Central memory CD8-positive, alpha-beta T cell (primary cell): Measurements from ENCODE around the gene PHEX.

Source experiments
- ATAC-seq: fragments of 150-1000 bp; cut with Tn5 transposase; replicated peaks from 2 replicates; pipeline ENCODE4 v1.10.0; 2022; ENCODE audit warnings: mild to moderate bottlenecking, moderate FRiP score, moderate number of reproducible peaks; ENCODE audit not compliant: poor library complexity, severe bottlenecking; ENCODE audit errors: extremely low read depth
- DNase-seq, 2 donors: peaks; one replicate each; pipeline ENCODE4 v3.0.0; 2021; ENCODE audit warnings: low spot score in 2 of 2
- H3K27ac Mint-ChIP-seq: one replicate; pipeline ENCODE4 v1.8.0; 2022; ENCODE audit warnings: low read depth, mild to moderate bottlenecking, moderate library complexity, mixed read lengths
- H3K27me3 Mint-ChIP-seq: one replicate; pipeline ENCODE4 v1.8.0; 2022; ENCODE audit warnings: mixed read lengths
- H3K36me3 Mint-ChIP-seq: one replicate; pipeline ENCODE4 v1.8.0; 2022; ENCODE audit warnings: mild to moderate bottlenecking, moderate library complexity, mixed read lengths; ENCODE audit not compliant: insufficient read depth
- H3K4me1 Mint-ChIP-seq: one replicate; pipeline ENCODE4 v1.8.0; 2022; ENCODE audit warnings: mixed read lengths
- H3K4me3 Mint-ChIP-seq: one replicate; pipeline ENCODE4 v1.8.0; 2022; ENCODE audit warnings: mild to moderate bottlenecking, moderate library complexity, mixed read lengths
- H3K9me3 Mint-ChIP-seq: one replicate; pipeline ENCODE4 v1.8.0; 2022; ENCODE audit warnings: mixed read lengths

The PHEX gene

DNA sequence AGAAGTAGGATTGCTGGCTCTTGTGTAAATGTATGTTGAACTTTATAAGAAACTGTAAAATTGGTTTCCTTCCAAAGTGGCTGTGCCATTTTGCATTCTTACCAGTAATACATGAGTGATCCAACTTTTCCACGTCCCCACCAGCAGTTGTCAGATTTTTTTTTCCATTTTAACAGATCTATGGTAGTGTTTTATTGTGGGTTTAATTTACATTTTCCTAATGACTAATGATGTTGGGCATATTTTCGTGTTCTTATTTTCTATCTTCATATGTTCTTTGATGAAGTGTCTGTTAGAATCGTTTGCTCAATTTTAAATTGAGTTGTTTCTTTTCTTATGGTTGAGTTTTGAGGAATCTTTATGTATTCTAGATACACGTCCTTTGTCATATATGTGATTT is 56.2 kb downstream of the PHEX start:
- no peaks in the 10 kb centered on the region for H3K27me3 Mint-ChIP-seq
- no peaks in the 10 kb centered on the region for H3K36me3 Mint-ChIP-seq
- no peak for DNase-seq
- no peaks in the 10 kb centered on the region for H3K4me1 Mint-ChIP-seq
- no peak for ATAC-seq
- H3K4me3 Mint-ChIP-seq: no peak overlapping the region
- no peaks in the 10 kb centered on the region for H3K9me3 Mint-ChIP-seq
- H3K27ac Mint-ChIP-seq: no peak overlapping the region

DNA sequence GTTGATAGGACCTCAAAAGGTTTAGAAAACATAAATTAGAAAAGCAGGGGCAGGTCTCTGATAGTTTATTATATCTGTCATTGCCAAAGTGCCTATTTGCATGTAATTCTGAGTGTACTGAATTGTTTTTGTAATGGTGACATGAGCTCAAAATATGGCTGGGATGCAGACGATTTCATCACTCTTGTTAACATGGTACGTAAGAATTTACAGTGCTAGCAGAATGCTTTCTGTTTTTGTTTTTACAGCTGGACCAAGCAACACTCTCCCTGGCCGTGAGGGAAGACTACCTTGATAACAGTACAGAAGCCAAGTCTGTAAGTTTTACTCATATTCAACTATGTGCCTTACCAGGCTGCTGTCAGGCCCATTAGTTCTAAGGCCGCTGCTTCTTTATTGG is 58.1 kb downstream of the PHEX start:
- H3K36me3 Mint-ChIP-seq: no peaks in the 10 kb centered on the region
- H3K27me3 Mint-ChIP-seq: no peaks in the 10 kb centered on the region
- no peaks in the 10 kb centered on the region for H3K4me1 Mint-ChIP-seq
- DNase-seq (no peak), ATAC-seq (no peak)
- H3K4me3 Mint-ChIP-seq: no peak overlapping the region
- H3K27ac Mint-ChIP-seq: no peak overlapping the region
- H3K9me3 Mint-ChIP-seq: no peaks in the 10 kb centered on the region

DNA sequence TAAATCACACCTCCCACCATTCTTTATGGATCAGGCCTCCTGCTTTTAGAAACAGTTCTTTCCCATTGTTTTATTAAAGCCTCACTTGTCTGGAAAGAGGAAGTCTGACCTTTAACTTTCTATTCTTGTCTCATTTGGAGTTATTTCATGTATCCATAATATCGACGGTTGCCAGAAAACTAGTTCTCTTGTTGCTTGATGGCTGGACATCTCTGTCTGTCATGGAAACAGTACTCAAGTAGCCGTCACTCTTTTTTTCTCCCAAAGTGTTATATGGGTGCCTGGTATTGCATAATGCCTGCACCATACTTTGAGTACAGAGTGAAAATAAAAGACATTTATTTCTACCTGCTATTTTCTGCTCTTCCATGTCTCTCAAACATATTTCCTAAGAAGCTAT is 61.4 kb downstream of the PHEX start:
- Mint-ChIP-seq H3K4me1 (no peaks in the 10 kb centered on the region), H3K9me3 (no peaks in the 10 kb centered on the region), H3K27ac (no peak overlapping the region), H3K27me3 (no peaks in the 10 kb centered on the region), H3K4me3 (no peak overlapping the region), H3K36me3 (no peaks in the 10 kb centered on the region)
- DNase-seq (no peak), ATAC-seq (no peak)

DNA sequence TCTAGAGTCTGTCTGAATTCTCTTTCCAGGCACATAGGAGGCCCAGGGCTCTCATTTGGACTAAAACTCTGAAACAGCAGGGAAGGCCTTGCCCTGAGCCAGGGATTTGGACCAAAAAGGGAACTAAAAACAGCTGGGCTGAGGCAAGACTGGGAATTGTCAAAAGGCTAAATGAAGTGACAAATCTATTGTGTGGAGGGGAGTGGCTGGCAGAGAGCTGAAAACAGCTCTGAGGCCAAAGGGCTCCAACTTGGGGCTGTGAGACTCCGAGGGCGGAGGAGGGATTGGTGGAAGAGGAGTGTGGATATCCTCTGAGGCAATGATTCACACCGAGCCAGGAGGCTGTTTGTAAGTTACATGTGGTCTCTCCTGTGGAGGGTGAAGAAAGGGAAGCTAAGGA is 63.2 kb downstream of the PHEX start:
- no peaks in the 10 kb centered on the region for H3K36me3 Mint-ChIP-seq
- DNase-seq: no peak
- no peaks in the 10 kb centered on the region for H3K4me1 Mint-ChIP-seq
- no peak overlapping the region for H3K27ac Mint-ChIP-seq
- ATAC-seq: no peak
- H3K4me3 Mint-ChIP-seq: no peak overlapping the region
- no peaks in the 10 kb centered on the region for H3K27me3 Mint-ChIP-seq
- no peaks in the 10 kb centered on the region for H3K9me3 Mint-ChIP-seq

DNA sequence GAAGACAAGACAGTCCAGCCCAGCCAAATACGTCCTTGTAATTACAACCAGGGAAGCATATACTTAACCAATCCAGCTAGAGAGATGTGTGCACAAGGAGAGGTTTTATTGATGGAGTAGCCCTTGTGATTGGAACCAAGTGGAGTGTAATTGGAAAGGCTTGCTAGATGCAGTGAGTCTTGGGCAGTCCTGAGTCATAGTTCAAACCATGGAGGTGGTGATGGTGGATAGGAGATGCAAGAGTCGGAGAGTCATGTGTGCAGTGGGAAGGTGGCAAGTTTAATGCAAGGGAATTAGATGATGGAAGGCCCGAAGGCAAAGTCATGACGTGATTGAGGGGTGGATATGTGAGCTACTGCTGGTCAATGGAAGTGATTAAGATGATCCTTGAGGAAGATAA is 63.7 kb downstream of the PHEX start:
- ATAC-seq: no peak
- no peaks in the 10 kb centered on the region for H3K9me3 Mint-ChIP-seq
- H3K36me3 Mint-ChIP-seq: no peaks in the 10 kb centered on the region
- H3K4me1 Mint-ChIP-seq: no peaks in the 10 kb centered on the region
- H3K27ac Mint-ChIP-seq: no peak overlapping the region
- no peak for DNase-seq
- H3K27me3 Mint-ChIP-seq: no peaks in the 10 kb centered on the region
- no peak overlapping the region for H3K4me3 Mint-ChIP-seq

DNA sequence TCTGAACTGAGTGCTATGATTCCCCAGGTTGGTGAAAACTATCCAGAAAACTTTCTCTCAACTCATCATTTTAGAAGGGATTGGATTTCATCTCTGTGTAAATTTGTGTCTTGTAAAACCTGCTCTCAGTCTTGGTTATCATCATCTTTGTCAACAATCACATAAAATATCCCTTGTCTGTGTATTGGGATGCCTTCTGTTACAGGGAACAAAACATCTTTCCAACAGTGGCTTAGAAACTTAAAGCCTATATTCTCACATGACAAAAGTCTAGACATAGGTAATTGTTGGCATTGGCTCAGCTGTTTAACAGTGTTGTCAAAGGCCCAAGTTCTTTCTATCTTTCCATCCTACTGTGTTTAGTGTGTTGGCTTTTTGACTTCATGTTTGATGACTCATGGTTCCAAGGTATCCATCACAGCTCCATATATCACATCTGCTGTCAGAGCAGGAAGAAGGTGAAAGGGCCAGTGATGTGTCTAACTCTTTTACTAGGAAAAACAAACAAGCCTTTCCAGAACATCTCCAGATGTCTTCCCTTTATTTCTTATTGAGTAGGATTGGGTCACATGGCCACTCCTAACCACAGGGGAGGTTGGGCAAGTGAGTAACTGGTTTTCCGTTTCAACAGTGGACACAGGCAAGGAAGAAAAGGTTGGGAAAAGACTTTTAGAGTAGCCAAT is 65.0 kb downstream of the PHEX start:
- no peak for DNase-seq

DNA sequence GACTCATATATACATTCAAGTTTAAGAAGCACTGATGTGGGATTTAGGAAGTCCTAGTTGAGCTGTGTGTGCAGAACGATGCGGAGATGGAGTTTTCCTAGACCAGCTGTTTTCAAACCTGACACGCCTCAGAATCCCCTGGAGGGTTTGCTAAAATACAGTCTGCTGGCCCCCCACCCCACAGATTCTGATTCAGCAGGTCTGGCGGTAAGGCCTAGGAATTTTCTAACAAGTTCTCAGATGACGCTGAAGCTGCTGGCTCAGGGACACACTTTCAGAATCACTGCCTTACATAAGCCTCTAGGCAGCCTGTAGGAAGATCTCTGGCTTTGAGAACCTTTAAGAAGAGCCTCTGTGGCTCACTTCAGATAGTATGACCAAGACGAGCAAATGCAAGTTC is 73.1 kb downstream of the PHEX start:
- H3K4me1 Mint-ChIP-seq: no peaks in the 10 kb centered on the region
- ATAC-seq (no peak), DNase-seq (no peak)
- no peaks in the 10 kb centered on the region for H3K9me3 Mint-ChIP-seq
- H3K27me3 Mint-ChIP-seq: no peaks in the 10 kb centered on the region
- no peak overlapping the region for H3K27ac Mint-ChIP-seq
- H3K36me3 Mint-ChIP-seq: peaks cover 1% of the 10 kb centered on the region
- H3K4me3 Mint-ChIP-seq: no peak overlapping the region

More for the DNA sequence above, 65.0 kb downstream of the PHEX start:
- Mint-ChIP-seq H3K27me3 (no peaks in the 10 kb centered on the region), H3K27ac (no peak overlapping the region), H3K4me1 (no peaks in the 10 kb centered on the region), H3K9me3 (no peaks in the 10 kb centered on the region), H3K4me3 (no peak overlapping the region), H3K36me3 (peaks cover 1% of the 10 kb centered on the region)
- ATAC-seq: no peak

DNA sequence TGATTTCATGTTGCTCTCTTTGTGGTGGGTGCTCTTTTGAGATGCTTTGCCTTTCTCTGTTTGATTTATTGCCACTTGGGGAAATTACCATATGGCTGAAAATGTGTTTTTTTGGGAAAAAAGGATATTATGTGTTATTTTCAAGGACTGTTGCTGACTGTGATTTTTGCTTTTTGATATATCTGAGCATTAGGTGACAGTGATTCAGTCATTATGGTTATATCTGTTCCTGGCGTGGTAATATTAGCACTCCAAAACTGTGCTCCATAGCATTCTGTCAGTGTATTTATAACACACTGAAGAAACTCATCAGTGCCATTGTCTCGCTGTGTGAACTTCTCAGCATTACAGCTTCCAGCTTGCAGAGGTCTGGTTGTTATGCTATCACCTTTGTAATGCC is 73.8 kb downstream of the PHEX start:
- ATAC-seq (no peak), DNase-seq (no peak)
- Mint-ChIP-seq H3K36me3 (peaks cover 1% of the 10 kb centered on the region), H3K4me3 (no peak overlapping the region), H3K9me3 (no peaks in the 10 kb centered on the region), H3K4me1 (no peaks in the 10 kb centered on the region), H3K27me3 (no peaks in the 10 kb centered on the region), H3K27ac (no peak overlapping the region)

DNA sequence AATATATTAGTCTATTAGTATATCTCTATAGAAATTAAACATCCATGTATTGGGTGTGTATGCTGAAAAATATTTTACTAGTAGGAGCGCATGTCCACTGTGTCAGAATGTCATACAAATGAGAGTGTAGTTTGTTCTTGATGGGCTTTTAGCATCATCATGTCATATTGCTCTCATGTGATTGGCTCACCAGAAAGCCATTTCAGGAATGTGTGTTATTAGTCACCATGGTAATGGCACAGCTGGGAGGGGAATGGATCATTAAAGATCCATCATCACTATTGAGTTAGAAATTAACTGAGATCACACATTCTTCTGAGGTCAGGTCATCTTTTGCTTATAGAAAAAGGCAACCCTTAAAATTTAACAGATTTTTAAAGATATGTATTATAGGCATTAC is 77.3 kb downstream of the PHEX start:
- ATAC-seq (no peak), DNase-seq (no peak)
- H3K27me3 Mint-ChIP-seq: no peaks in the 10 kb centered on the region
- no peaks in the 10 kb centered on the region for H3K9me3 Mint-ChIP-seq
- H3K27ac Mint-ChIP-seq: no peak overlapping the region
- H3K4me1 Mint-ChIP-seq: no peaks in the 10 kb centered on the region
- no peak overlapping the region for H3K4me3 Mint-ChIP-seq
- no peaks in the 10 kb centered on the region for H3K36me3 Mint-ChIP-seq

DNA sequence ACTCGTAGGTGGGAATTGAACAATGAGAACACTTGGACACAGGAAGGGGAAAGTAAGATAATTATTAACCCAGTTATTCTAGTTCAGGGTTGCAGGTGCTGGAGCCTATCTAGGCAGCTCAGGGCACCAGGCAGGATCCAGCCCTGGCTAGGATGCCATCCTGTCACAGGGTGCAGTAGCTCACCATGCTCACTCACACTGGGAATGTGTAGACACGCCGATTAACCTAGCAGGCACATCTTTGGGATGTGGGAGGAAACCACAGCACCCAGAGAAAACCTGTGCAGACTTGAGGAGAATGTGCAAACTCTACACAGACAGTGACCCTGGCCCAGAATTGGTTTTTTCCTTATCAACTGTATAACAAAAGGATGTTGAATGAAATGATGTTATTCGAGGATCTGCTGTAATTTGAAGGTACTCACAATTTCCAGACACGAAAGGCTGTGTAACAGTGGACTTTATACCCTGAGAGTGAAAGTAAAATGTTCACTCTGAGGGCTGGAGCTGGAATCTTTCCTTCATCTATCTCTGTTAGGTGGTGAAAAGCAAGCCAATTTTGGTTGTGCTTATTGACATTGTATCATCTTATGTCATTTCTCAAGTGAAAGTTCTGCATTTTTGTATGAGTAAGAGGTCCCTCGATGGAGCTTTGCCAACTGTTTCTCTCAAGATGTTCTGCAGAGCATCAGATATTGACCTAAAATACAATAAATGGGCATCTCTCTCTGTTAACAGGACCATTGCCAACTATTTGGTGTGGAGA is 78.8 kb downstream of the PHEX start:
- Mint-ChIP-seq H3K27ac (no peak overlapping the region), H3K27me3 (no peaks in the 10 kb centered on the region), H3K36me3 (no peaks in the 10 kb centered on the region), H3K4me1 (no peaks in the 10 kb centered on the region), H3K4me3 (no peak overlapping the region), H3K9me3 (no peaks in the 10 kb centered on the region)
- ATAC-seq: no peak
- DNase-seq: no peak

DNA sequence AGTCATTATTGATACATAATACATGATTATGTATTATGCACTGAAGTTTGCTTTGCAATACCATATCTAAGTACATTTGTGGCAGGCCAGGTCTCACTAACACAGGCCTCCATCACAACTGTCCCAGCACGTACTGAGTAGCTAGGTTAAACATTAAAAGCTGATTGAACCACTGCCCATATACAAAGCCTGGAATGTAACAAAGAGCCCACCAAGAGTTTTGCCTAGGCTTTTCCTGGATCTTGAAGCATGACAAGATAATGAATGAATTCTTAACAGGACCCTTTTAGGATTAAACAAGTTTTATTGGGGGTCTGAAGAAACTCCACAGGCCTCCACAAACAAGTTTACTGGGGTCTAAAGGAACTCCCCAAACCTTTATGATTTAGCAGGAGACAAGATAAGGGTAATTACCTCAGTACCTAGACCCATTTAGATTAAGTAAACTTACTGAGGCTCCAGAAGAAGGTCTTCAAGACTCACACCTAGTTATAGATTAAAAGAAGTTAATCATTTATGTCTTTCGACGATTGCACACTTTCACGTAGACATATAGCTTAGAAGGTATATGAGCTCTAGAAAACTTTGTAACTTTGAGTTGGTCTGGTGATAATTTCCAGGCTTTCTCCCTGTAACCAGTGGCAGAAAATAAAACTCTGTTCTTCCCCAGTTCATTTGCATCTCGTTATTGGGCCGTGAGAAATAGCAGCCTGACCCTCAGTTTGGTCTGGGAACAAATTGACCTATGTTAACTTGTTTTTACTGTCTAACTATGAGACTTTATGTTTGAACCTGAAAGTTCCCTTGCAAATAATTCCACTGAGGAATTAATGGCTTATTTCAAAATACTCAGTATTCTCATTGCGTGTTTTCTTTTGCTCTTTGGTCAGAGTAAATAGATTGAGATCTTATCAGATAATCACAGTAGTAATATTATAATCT is 84.8 kb downstream of the PHEX start:
- no peaks in the 10 kb centered on the region for H3K36me3 Mint-ChIP-seq
- no peak overlapping the region for H3K4me3 Mint-ChIP-seq
- ATAC-seq (no peak), DNase-seq (no peak)
- no peak overlapping the region for H3K27ac Mint-ChIP-seq
- H3K9me3 Mint-ChIP-seq: no peaks in the 10 kb centered on the region
- no peaks in the 10 kb centered on the region for H3K4me1 Mint-ChIP-seq
- no peaks in the 10 kb centered on the region for H3K27me3 Mint-ChIP-seq

DNA sequence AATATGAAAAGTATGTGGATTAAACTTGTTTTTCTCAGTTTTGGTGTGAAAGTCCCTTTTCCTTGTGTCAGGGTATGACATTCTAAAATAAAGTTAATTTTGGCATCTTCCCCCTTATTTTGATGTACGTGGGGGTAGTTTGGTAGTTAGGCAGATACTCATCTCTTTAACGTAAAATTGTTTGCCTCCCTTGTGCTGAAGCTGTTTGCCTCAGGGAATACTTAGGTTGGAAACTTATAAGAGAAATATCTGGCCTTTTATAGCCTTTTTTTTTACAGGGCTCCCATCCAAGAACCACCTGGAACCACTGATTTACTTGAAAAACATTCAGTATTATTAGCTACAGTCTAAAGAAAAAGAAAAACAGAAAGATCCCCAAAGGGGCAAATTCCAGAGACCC is 85.5 kb downstream of the PHEX start:
- Mint-ChIP-seq H3K4me1 (no peaks in the 10 kb centered on the region), H3K9me3 (no peaks in the 10 kb centered on the region), H3K4me3 (no peak overlapping the region), H3K27ac (no peak overlapping the region), H3K36me3 (no peaks in the 10 kb centered on the region), H3K27me3 (no peaks in the 10 kb centered on the region)
- DNase-seq (no peak), ATAC-seq (no peak)
